Measurements from ENCODE around the gene CCDC9. TPM values are rescaled to one million over a fixed set of nuclear protein-coding genes. Genes with fewer than 3 reads are reported as not detected.
A peak's percentile ranks its signal among the peaks of the same experiment; 100 is the strongest.
"Not testable (repeated sequence)": the region's sequence is repeated elsewhere in the genome, so short reads cannot be mapped to it uniquely, and the experiment has no call there.

CCDC9 gene
- total and polyA plus RNA-seq, 2 of the 13 experiments (the other 11 are each of a cell fraction or from before 2014, with no cell fraction given) = 2.9 to 6.3 TPM

GRCh38 chr19:47276513-47276912, 20.2 kb downstream of the CCDC9 start:
- H4K20me1 ChIP-seq (ENCODE audit: insufficient read depth, low read length); H3K27me3 ChIP-seq (ENCODE audit: control insufficient read depth in 1 of 2, insufficient read depth in 2 of 2, low read length in 2 of 2); CTCF ChIA-PET (ENCODE audit: low intra/inter-chr PET ratio, low total read pairs); BruUV-seq (replicated peaks); H3K36me3 ChIP-seq (replicated peaks in 1 of 2; ENCODE audit: control insufficient read depth in 1 of 2, insufficient read depth in 2 of 2, low read length in 2 of 2); H3K9me3 ChIP-seq (ENCODE audit: low read length); H3K9ac ChIP-seq (ENCODE audit: insufficient read depth, low read depth, low read length); in situ Hi-C loops (cut with HindIII; ENCODE audit: extremely low pct_ligation_motif_present, low pct_unique_long_range_greater_than_20kb); H3K4me3 ChIP-seq (replicated peaks in 1 of 3; ENCODE audit: insufficient read depth in 1 of 3, low read depth in 2 of 3, low read length in 3 of 3); intact Hi-C loops (cut with micrococcal nuclease; ENCODE audit: unreplicated experiment); H3K27ac ChIP-seq (ENCODE audit: extremely low read length, insufficient read depth, low read length); H3K79me2 ChIP-seq (ENCODE audit: insufficient read depth, low read length); FAIRE-seq; ATAC-seq; DNase-seq (ENCODE audit: low spot score); H2AFZ ChIP-seq (ENCODE audit: low read length): not testable (repeated sequence)
- 67% methylated on average over 3 of the region's 3 CpGs for WGBS (ENCODE audit: low lambda C conversion rate)
- TF ChIP-seq ZNF121 (CRISPR knock-in tag; IDR thresholded peaks at IDR 0.05) (peak; percentile 76; the same call in 1 of the 2 replicates), ZNF362 (CRISPR knock-in tag; IDR thresholded peaks at IDR 0.05; ENCODE audit: borderline replicate concordance) (peak; percentile 31; the same call in 1 of the 2 replicates)
- 0 out of 2 replicates have a peak overlapping the region, but pooled peaks have one; percentile 0 for H3K4me2 ChIP-seq (ENCODE audit: low read depth, low read length)
- H3K4me1 ChIP-seq (ENCODE audit: insufficient read depth, low read length) = peaks cover 24% of the 10 kb centered on the region
- POLR2A ChIA-PET = interaction anchor here (1.3 kb wide), 1 partner anchor 19 kb away, joined by 3 read pairs; no protein-coding TSS in a partner anchor

- Histone ChIP-seq H3K4me2 (ENCODE audit: low read depth, low read length) (no peak overlapping the region), H3K27ac (ENCODE audit: extremely low read length, insufficient read depth, low read length) (no peak overlapping the region), H3K36me3 (replicated peaks in 1 of 2; ENCODE audit: control insufficient read depth in 1 of 2, insufficient read depth in 2 of 2, low read length in 2 of 2) (no peaks in the 10 kb centered on the region), H3K79me2 (ENCODE audit: insufficient read depth, low read length) (no peaks in the 10 kb centered on the region), H3K9ac (ENCODE audit: insufficient read depth, low read depth, low read length) (no peak overlapping the region), H4K20me1 (ENCODE audit: insufficient read depth, low read length) (peaks cover 3% of the 10 kb centered on the region; the same call in 1 of the 2 replicates), H3K4me1 (ENCODE audit: insufficient read depth, low read length) (peaks cover 13% of the 10 kb centered on the region), H2AFZ (ENCODE audit: low read length) (no peak overlapping the region), H3K27me3 (ENCODE audit: control insufficient read depth in 1 of 2, insufficient read depth in 2 of 2, low read length in 2 of 2) (no peaks in the 10 kb centered on the region), H3K4me3 (replicated peaks in 1 of 3; ENCODE audit: insufficient read depth in 1 of 3, low read depth in 2 of 3, low read length in 3 of 3) (no peak overlapping the region), H3K9me3 (ENCODE audit: low read length) (no peaks in the 10 kb centered on the region)
- intact Hi-C loops (cut with micrococcal nuclease; ENCODE audit: unreplicated experiment) (no loop called here), in situ Hi-C loops (cut with HindIII; ENCODE audit: extremely low pct_ligation_motif_present, low pct_unique_long_range_greater_than_20kb) (no loop called here)
- ChIA-PET POLR2A (interaction anchor here (0.7 kb wide), 1 partner anchor 334 kb away, joined by 3 read pairs; no protein-coding TSS in a partner anchor), CTCF (ENCODE audit: low intra/inter-chr PET ratio, low total read pairs) (no interaction called here)
- 78% methylated on average over 13 of the region's 13 CpGs for WGBS (ENCODE audit: low lambda C conversion rate)
- ATAC-seq (peak; percentile 64), DNase-seq (ENCODE audit: low spot score) (peak; percentile 42), FAIRE-seq (no peak)
- no TSS peak for BruUV-seq (replicated peaks)
- peak; percentile 68 for TF ChIP-seq CTCF (CRISPR knock-in tag; IDR thresholded peaks at IDR 0.05)
- TF ChIP-seq ADNP (CRISPR knock-in tag; IDR thresholded peaks at IDR 0.05) = 0 out of 2 replicates have a peak, but pooled peaks have one; percentile 40
- no peak for TF ChIP-seq THAP9 (CRISPR knock-in tag; IDR thresholded peaks at IDR 0.05; ENCODE audit: borderline replicate concordance)
- TF ChIP-seq ZMYM3 (CRISPR knock-in tag; IDR thresholded peaks at IDR 0.05) = 0 out of 2 replicates have a peak, but pooled peaks have one; percentile 23
- TF ChIP-seq TBX2 (CRISPR knock-in tag; IDR thresholded peaks at IDR 0.05; ENCODE audit: borderline replicate concordance) = no peak
- TF ChIP-seq ZNF891 (CRISPR knock-in tag; IDR thresholded peaks at IDR 0.05) = no peak
- TF ChIP-seq PRMT3 (CRISPR knock-in tag; IDR thresholded peaks at IDR 0.05; ENCODE audit: borderline replicate concordance, low read depth) = no peak
- TF ChIP-seq STAG1 (CRISPR knock-in tag; IDR thresholded peaks at IDR 0.05) = peak; percentile 35
Observed at GRCh38 chr19:47280183-47280797, 24.0 kb downstream of the CCDC9 start.
